Left kidney (tissue), 2 donors: Measurements from ENCODE around the gene ACBD4. TPM values are rescaled to one million over a fixed set of nuclear protein-coding genes. Genes with fewer than 3 reads are reported as not detected.
"Not testable (repeated sequence)": the region's sequence is repeated elsewhere in the genome, so short reads cannot be mapped to it uniquely, and the experiment has no call there.

Experiments
- DNase-seq: peaks from one replicate; pipeline ENCODE4 v3.0.0-alpha.2; 2013
- polyA plus RNA-seq: library from polyadenylated mRNA; unstranded; fragments of 120-200 nt; gene quantifications from one replicate; pipeline ENCODE4 v1.2.1, GENCODE V29; 2013; ENCODE audit not compliant: insufficient read length

The ACBD4 gene
- polyA plus RNA-seq, 1 donor = 11.8 TPM

- DNase-seq = no peak
Observed at GRCh38 chr17:45118691-45119090, 16.8 kb upstream of the ACBD4 start.

- DNase-seq = no peak
Observed at GRCh38 chr17:45119964-45120363, 15.5 kb upstream of the ACBD4 start.

GRCh38 chr17:45120558-45120957, 14.9 kb upstream of the ACBD4 start:
- no peak for DNase-seq

GRCh38 chr17:45121055-45121454, 14.4 kb upstream of the ACBD4 start:
- no peak for DNase-seq

GRCh38 chr17:45123076-45123770, 12.3 kb upstream of the ACBD4 start:
- DNase-seq = no peak

- DNase-seq = no peak
Observed at GRCh38 chr17:45123930-45124796, 11.3 kb upstream of the ACBD4 start.

- not testable (repeated sequence) for DNase-seq
Observed at GRCh38 chr17:45124797-45125122, 10.7 kb upstream of the ACBD4 start.

- no peak for DNase-seq
Observed at GRCh38 chr17:45125509-45125908, 10.0 kb upstream of the ACBD4 start.

GRCh38 chr17:45127207-45127547, 8.3 kb upstream of the ACBD4 start:
- DNase-seq = no peak

GRCh38 chr17:45127548-45128300, 7.8 kb upstream of the ACBD4 start:
- DNase-seq = no peak

- DNase-seq = no peak
Observed at GRCh38 chr17:45128331-45128730, 7.2 kb upstream of the ACBD4 start.

GRCh38 chr17:45128989-45129388, 6.5 kb upstream of the ACBD4 start:
- no peak for DNase-seq

- no peak for DNase-seq
Observed at GRCh38 chr17:45129426-45129939, 6.0 kb upstream of the ACBD4 start.

GRCh38 chr17:45129940-45130680, 5.4 kb upstream of the ACBD4 start:
- DNase-seq = no peak

GRCh38 chr17:45130681-45131615, 4.5 kb upstream of the ACBD4 start:
- DNase-seq = no peak

- no peak for DNase-seq
Observed at GRCh38 chr17:45131616-45132319, 3.7 kb upstream of the ACBD4 start.

- no peak for DNase-seq
Observed at GRCh38 chr17:45132320-45132571, 3.2 kb upstream of the ACBD4 start, which contains the start of gene PLCD3. PLCD3 (minus strand) TSS chr17:45132515; CDS start chr17:45132410, 105 bp downstream.

GRCh38 chr17:45132572-45133463, 2.7 kb upstream of the ACBD4 start:
- DNase-seq = no peak
